GM12892 (cell line): ENCODE data around the gene BCAP29.

ENCODE experiments used
- POLR2A ChIP-seq: IDR thresholded peaks from 2 replicates; pipeline ENCODE4 v1.6.1; 2011; ENCODE audit warnings: low read depth, low read length, control low read depth
- POLR2AphosphoS5 ChIP-seq: IDR thresholded peaks from 2 replicates; pipeline ENCODE4 v1.6.1; 2011; ENCODE audit warnings: low read depth, low read length, control low read depth

GRCh38 chr7:107573537-107573936, 6.5 kb upstream of the BCAP29 start:
- TF ChIP-seq POLR2A (no peak), POLR2AphosphoS5 (no peak)
